Cardiac atrium fibroblast (primary cell): ENCODE results near the gene NPHS1. TPM values are rescaled to one million over a fixed set of nuclear protein-coding genes. Genes with fewer than 3 reads are reported as not detected.

Experiments
- total RNA-seq: library from RNA; depleted of rRNA; stranded (reverse); fragments of >200 nt; gene quantifications from 2 replicates; pipeline ENCODE4 v1.2.3, GENCODE V29; 2015

NPHS1 gene, protein sequence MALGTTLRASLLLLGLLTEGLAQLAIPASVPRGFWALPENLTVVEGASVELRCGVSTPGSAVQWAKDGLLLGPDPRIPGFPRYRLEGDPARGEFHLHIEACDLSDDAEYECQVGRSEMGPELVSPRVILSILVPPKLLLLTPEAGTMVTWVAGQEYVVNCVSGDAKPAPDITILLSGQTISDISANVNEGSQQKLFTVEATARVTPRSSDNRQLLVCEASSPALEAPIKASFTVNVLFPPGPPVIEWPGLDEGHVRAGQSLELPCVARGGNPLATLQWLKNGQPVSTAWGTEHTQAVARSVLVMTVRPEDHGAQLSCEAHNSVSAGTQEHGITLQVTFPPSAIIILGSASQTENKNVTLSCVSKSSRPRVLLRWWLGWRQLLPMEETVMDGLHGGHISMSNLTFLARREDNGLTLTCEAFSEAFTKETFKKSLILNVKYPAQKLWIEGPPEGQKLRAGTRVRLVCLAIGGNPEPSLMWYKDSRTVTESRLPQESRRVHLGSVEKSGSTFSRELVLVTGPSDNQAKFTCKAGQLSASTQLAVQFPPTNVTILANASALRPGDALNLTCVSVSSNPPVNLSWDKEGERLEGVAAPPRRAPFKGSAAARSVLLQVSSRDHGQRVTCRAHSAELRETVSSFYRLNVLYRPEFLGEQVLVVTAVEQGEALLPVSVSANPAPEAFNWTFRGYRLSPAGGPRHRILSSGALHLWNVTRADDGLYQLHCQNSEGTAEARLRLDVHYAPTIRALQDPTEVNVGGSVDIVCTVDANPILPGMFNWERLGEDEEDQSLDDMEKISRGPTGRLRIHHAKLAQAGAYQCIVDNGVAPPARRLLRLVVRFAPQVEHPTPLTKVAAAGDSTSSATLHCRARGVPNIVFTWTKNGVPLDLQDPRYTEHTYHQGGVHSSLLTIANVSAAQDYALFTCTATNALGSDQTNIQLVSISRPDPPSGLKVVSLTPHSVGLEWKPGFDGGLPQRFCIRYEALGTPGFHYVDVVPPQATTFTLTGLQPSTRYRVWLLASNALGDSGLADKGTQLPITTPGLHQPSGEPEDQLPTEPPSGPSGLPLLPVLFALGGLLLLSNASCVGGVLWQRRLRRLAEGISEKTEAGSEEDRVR (N-terminal part only)
- not detected in 2 replicates for total RNA-seq

DNA sequence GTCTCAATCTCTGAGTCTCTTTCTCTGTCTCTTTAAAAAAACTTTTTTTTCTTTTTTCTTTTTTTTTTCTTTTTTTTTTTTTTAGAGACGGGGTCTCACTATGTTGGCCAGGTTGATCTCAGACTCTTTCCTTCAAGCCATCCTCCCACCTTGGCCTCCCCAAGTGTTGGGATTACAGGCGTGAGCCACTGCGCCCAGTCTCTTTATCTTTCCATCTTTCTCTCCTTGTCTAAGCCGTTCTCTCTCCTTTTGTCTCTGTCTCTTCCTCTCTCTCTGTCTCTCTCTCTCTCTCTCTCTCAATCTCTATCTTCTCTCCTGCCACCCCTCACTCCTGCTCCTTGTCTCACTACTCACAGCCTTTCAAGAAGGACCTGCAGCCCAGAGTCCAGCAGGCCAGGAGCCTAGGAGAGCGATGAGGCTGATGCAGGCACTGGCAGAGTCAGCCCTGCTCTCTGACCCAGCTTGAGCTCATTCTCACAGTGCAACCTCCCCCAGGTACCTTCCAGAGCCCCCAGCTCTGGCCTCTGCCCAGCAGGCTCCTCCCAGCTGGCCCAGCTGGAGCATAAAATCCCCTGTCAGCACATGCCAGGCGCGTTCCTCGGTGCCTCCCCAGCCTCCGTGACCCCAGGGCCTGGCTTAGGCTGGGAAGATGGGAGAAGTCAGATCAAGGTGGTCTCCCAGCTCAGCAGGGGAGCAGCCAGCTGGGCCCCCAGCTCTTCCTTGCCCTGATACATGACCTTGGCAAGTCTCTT is at the start of gene NPHS1:
NPHS1 (minus strand) TSS at position 476 of the 752 bp plus-strand sequence. CDS start 667 bp downstream, outside the sequence.

DNA sequence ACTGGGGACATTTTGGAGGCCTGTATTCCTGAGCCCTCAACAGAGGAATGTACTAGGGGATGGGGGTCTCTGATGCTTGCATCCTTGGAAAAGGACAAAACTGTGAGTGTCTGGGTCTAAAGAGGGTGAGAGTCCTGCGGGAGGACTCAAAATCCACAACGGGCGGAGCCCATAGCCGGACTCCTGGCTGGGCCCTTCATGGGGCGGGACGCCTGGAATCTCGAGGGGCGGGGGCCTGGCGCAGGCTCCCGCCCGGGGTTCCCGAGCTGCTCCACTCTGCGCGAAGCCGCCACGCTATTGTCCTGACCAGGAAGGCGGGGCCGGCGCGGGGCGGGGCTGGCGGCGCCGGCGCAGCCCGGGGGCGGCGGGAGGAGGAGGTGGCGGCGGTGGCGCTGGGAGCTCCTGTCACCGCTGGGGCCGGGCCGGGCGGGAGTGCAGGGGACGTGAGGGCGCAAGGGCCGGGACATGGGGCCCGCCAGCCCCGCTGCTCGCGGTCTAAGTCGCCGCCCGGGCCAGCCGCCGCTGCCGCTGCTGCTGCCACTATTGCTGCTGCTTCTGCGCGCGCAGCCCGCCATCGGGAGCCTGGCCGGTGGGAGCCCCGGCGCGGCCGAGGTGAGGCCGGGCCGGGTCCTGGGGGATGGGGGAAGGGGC is 16.0 kb upstream of the NPHS1 start, which contains the start of gene APLP1:
APLP1 (plus strand) TSS at position 403 of the 651 bp plus-strand sequence; CDS start at position 466, 63 bp downstream.

DNA sequence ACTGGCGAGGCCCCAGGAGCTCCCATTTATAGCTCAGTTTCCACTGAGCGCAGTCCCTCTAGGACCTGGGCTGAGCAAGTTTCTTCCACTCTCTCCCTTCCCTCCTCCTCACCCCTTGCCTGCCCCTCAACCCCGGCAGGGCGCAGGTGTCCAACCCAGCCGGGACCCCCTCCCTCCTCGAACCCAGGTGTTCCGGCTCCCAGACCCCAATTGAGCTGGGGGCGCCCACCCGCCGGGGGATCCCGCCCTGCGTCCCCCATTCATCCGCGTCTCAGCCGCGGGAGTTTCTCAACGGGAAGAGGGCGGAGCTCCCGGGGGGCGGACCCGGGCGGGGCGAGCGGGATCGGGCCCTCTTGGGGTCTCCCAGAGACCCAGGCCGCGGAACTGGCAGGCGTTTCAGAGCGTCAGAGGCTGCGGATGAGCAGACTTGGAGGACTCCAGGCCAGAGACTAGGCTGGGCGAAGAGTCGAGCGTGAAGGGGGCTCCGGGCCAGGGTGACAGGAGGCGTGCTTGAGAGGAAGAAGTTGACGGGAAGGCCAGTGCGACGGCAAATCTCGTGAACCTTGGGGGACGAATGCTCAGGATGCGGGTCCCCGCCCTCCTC is 4.3 kb upstream of the NPHS1 start, which contains the start of gene KIRREL2:
KIRREL2 (plus strand) TSS at position 366 of the 604 bp plus-strand sequence; CDS start at position 575, 209 bp downstream.

DNA sequence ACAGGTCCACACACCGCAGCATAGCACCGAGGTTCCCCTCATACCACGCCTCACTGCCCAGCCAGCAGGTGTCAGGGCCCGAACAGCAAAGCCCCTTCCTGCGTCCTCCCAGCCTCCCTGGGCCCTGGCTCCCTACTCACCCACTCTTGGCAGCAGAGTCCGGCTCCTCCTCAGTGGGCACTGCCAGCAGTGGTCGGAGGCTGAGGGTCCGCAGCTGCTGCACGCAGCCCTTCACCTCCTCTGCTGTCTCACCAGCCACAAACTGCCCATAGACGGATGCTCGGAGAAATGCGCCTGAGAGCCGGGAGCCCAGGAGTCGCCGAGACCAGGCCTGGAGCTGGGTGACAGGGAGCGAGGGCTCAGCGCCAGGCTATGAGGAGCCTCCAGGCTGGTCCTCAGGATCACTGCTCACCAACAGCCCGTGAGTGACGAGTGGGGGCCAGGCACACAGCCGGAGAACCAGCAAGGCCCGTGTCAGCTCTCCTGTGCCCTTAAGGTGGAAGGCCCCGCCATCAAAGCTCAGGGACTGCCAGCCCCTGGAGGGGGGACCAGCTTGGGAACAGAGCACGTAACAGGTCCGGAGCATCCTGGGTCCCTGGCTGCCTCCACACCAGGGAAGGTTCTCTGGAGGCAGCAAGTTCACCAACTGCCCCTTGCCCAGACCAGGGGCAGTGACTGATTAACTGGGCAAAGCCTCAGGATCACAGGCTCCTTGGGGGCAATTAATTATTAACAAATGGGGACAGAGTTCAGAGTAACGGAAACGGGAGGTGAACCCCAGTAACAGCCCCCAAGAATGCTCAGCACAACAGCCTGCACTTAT is 39.9 kb downstream of the NPHS1 start, which contains the start of gene PRODH2:
PRODH2 (minus strand) TSS at position 626 of the 823 bp plus-strand sequence; CDS start at position 586, 40 bp downstream.

Other genes with a start within 250 kb of the NPHS1 start
- 3.4 and 4.0 TPM in 2 replicates for gene HAUS5, start 239.8 kb downstream of the NPHS1 start, total RNA-seq
- 33.6 and 65.1 TPM in 2 replicates for gene RBM42, start 223.5 kb downstream of the NPHS1 start, total RNA-seq
- 2.3 TPM in 1 of 2 replicates, not detected in the other for gene ETV2, start 210.8 kb downstream of the NPHS1 start, total RNA-seq
- gene COX6B1, start 204.2 kb downstream of the NPHS1 start, total RNA-seq = 513 and 712 TPM in 2 replicates
- not detected in 2 replicates for gene UPK1A, start 186.0 kb downstream of the NPHS1 start, total RNA-seq
- not detected in 2 replicates for gene ZBTB32, start 147.9 kb downstream of the NPHS1 start, total RNA-seq
- 7.6 and 11.5 TPM in 2 replicates for gene KMT2B, start 134.5 kb downstream of the NPHS1 start, total RNA-seq
- 2.4 and 2.9 TPM in 2 replicates for gene IGFLR1, start 110.1 kb downstream of the NPHS1 start, total RNA-seq
- gene U2AF1L4, start 107.1 kb downstream of the NPHS1 start, total RNA-seq = 14.3 and 17.8 TPM in 2 replicates
- gene PSENEN, start 106.9 kb downstream of the NPHS1 start, total RNA-seq = 30.3 and 37.6 TPM in 2 replicates
- gene LIN37, start 103.9 kb downstream of the NPHS1 start, total RNA-seq = 14.3 and 15.7 TPM in 2 replicates
- gene HSPB6, start 95.5 kb downstream of the NPHS1 start, total RNA-seq = 11.5 and 35.0 TPM in 2 replicates
- gene PROSER3, start 94.3 kb downstream of the NPHS1 start, total RNA-seq = 1.8 and 5.0 TPM in 2 replicates
- 0.49 and 2.3 TPM in 2 replicates for gene ARHGAP33, start 76.9 kb downstream of the NPHS1 start, total RNA-seq
- not detected in 2 replicates for gene PRODH2, start 39.7 kb downstream of the NPHS1 start, total RNA-seq
- gene KIRREL2, start 4.4 kb upstream of the NPHS1 start, total RNA-seq = 0.81 TPM in 1 of 2 replicates, not detected in the other
- gene APLP1, start 16.1 kb upstream of the NPHS1 start, total RNA-seq = 20.4 and 38.2 TPM in 2 replicates
- 2.2 and 2.4 TPM in 2 replicates for gene NFKBID, start 48.0 kb upstream of the NPHS1 start, total RNA-seq
- not detected in 2 replicates for gene HCST, start 50.0 kb upstream of the NPHS1 start, total RNA-seq
- not detected in 2 replicates for gene TYROBP, start 55.8 kb upstream of the NPHS1 start, total RNA-seq
- gene LRFN3, start 83.9 kb upstream of the NPHS1 start, total RNA-seq = 5.0 and 12.1 TPM in 2 replicates
- gene SDHAF1, start 142.7 kb upstream of the NPHS1 start, total RNA-seq = 26.2 and 28.0 TPM in 2 replicates
- not detected in 2 replicates for gene SYNE4, start 156.3 kb upstream of the NPHS1 start, total RNA-seq
- 27.1 and 36.6 TPM in 2 replicates for gene ALKBH6, start 161.7 kb upstream of the NPHS1 start, total RNA-seq
- gene CLIP3, start 180.4 kb upstream of the NPHS1 start, total RNA-seq = 9.2 and 10.5 TPM in 2 replicates
- 15.2 and 19.7 TPM in 2 replicates for gene THAP8, start 201.8 kb upstream of the NPHS1 start, total RNA-seq
- gene WDR62, start 202.4 kb upstream of the NPHS1 start, total RNA-seq = 1.3 and 1.6 TPM in 2 replicates